ENCODE data around the gene EIF3A. TPM values are rescaled to one million over a fixed set of nuclear protein-coding genes. Genes with fewer than 3 reads are reported as not detected.

The EIF3A gene
- total and polyA plus RNA-seq, 8 donors = 37.3 to 156 (median 89.8) TPM

DNA sequence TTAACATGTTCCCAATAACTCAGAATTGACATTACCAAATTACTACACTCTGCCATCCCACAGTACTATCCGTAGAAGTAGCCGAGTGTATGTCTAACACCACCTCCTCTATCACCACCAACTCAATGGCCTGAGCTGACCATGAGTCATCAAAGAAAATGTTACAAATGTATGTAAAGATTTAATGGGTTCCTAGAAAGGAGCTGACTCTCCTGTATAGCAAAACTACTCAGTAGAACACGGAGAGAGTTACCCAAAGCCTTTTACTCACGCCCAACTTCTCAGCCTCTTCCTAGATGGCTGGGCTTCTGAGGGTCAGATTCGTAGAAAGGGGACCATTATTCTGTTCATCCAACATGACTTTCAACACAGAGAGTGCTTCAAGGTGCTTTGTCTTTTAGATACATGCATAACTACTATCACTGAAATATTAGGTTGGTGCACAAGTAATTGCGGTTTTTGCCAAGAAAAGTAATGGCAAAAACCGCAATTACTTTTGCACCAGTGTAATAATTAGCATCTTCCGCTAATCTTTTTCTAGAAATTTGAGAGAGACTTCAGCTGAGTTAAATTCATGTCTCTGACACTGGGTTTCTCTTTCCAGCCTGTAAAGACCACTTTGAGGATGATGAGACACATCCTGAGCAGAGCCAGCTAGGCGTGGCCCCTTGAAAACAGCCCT lies 75.1 kb downstream of the EIF3A start:
- H3K27me3 ChIP-seq = peaks cover 0 to 6% (median 0%) of the 10 kb centered on the region in 3 donors
- no peaks in the 10 kb centered on the region for H3K9me3 ChIP-seq
- no peak overlapping the region for H3K4me3 ChIP-seq
- no peaks in the 10 kb centered on the region for H3K36me3 ChIP-seq
- no peak for TF ChIP-seq EP300 (IDR thresholded peaks at IDR 0.05)
- TF ChIP-seq POLR2A (IDR thresholded peaks at IDR 0.05) = no peak
- TF ChIP-seq, protein P1, sequence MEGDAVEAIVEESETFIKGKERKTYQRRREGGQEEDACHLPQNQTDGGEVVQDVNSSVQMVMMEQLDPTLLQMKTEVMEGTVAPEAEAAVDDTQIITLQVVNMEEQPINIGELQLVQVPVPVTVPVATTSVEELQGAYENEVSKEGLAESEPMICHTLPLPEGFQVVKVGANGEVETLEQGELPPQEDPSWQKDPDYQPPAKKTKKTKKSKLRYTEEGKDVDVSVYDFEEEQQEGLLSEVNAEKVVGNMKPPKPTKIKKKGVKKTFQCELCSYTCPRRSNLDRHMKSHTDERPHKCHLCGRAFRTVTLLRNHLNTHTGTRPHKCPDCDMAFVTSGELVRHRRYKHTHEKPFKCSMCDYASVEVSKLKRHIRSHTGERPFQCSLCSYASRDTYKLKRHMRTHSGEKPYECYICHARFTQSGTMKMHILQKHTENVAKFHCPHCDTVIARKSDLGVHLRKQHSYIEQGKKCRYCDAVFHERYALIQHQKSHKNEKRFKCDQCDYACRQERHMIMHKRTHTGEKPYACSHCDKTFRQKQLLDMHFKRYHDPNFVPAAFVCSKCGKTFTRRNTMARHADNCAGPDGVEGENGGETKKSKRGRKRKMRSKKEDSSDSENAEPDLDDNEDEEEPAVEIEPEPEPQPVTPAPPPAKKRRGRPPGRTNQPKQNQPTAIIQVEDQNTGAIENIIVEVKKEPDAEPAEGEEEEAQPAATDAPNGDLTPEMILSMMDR (IDR thresholded peaks at IDR 0.05) = no peak
- no peak for TF ChIP-seq POLR2AphosphoS5 (IDR thresholded peaks at IDR 0.05)
- no peak for DNase-seq
- peaks cover 9 to 21% (median 11%) of the 10 kb centered on the region in 4 donors for H3K4me1 ChIP-seq
- no peak overlapping the region for H3K27ac ChIP-seq
- WGBS, 5 donors = 81 to 88% (median 86%) methylated on average over 9 of the region's 9 CpGs
- intact Hi-C loops (cut with DNase I; ENCODE audit: low total_unique reads) = no loop called here

DNA sequence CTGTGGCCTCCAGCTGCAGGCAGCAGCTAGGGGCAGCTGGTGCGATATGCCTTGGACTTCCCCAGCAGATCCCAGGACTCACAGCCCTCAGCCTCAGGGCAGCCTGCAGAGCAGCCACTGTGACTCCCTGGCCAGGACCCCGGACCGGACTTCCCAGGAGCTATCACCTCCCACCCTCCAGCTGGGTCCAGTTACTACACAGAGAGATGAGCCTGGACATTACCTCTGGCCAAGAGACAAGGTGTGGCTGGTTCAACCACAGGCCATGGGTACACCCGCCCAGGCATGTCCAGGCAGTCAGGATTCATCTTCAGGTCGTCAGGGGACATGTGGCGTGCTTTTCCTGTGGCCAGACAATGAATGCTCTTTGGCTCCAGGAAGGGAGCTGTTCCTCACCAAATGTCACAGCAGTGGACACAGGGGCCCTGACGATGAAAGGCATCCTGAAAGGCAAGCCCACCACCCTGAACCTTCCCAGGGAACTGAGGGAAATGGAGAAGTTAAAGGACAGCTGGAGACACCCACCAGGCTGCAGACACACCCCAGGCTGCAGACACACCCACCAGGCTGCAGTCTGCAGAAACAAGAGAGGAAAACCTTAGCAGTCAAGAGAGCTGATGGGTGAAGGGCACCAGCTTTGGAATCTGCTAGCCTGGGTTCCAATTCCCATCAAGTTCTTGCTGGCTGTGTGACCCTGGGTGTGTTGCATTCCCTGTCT lies 76.9 kb downstream of the EIF3A start:
- Histone ChIP-seq H3K4me1 (peaks cover 9 to 21% (median 11%) of the 10 kb centered on the region in 4 donors), H3K36me3 (no peaks in the 10 kb centered on the region), H3K4me3 (no peak overlapping the region), H3K9me3 (no peaks in the 10 kb centered on the region), H3K27ac (no peak overlapping the region), H3K27me3 (peaks cover 0 to 6% (median 0%) of the 10 kb centered on the region in 3 donors)
- intact Hi-C loops (cut with DNase I; ENCODE audit: low total_unique reads) = no loop called here
- no peak for TF ChIP-seq EP300 (IDR thresholded peaks at IDR 0.05)
- no peak for TF ChIP-seq POLR2AphosphoS5 (IDR thresholded peaks at IDR 0.05)
- TF ChIP-seq POLR2A (IDR thresholded peaks at IDR 0.05) = no peak
- TF ChIP-seq, protein P1 (IDR thresholded peaks at IDR 0.05) = no peak
- WGBS, 5 donors = 70 to 76% (median 72%) methylated on average over 4 to 7 of the region's 7 CpGs
- no peak for DNase-seq

- H3K4me3 ChIP-seq = no peak overlapping the region
- H3K9me3 ChIP-seq = no peaks in the 10 kb centered on the region
- H3K27ac ChIP-seq = no peak overlapping the region
- peaks cover 6 to 15% (median 9%) of the 10 kb centered on the region in 4 donors for H3K4me1 ChIP-seq
- intact Hi-C loops (cut with DNase I; ENCODE audit: low total_unique reads) = no loop called here
- DNase-seq = no peak
- peaks cover 0 to 6% (median 0%) of the 10 kb centered on the region in 3 donors for H3K27me3 ChIP-seq
- H3K36me3 ChIP-seq = no peaks in the 10 kb centered on the region
- TF ChIP-seq EP300 (IDR thresholded peaks at IDR 0.05) = no peak
- 78 to 89% (median 86%) methylated on average over 10 of the region's 10 CpGs for WGBS, 5 donors
These were observed 78.7 kb downstream of the EIF3A start for GRCh38 chr10:119001717-119002500.

DNA sequence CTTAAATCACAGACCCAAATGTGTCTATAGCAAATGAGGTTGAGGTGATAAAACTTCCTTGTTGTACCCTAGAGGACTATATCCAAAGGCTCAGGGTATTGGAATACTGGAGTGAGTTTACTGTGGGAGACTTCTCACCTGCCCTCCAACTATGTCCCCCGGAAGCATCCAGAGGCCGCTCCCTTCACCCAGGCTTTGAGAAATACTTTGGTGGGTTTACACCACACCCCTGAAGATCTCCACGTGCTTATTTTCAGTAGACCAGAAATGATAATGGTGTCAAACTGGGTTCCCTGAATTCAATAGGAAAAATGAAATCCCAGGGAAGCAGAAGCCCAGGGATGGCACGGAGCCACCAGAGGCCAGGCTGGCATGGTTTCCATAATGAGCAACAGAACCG lies 82.4 kb downstream of the EIF3A start:
- Histone ChIP-seq H3K36me3 (no peaks in the 10 kb centered on the region), H3K4me3 (no peak overlapping the region), H3K9me3 (no peaks in the 10 kb centered on the region), H3K27ac (no peak overlapping the region), H3K4me1 (no peaks in the 10 kb centered on the region), H3K27me3 (peaks cover 0 to 6% (median 0%) of the 10 kb centered on the region in 3 donors)
- intact Hi-C loops (cut with DNase I; ENCODE audit: low total_unique reads) = no loop called here
- no peak for TF ChIP-seq EP300 (IDR thresholded peaks at IDR 0.05)
- TF ChIP-seq POLR2A (IDR thresholded peaks at IDR 0.05) = no peak
- TF ChIP-seq POLR2AphosphoS5 (IDR thresholded peaks at IDR 0.05) = no peak
- TF ChIP-seq, protein P1 (IDR thresholded peaks at IDR 0.05) = no peak
- WGBS, 5 donors = 89 to 94% (median 92%) methylated on average over 5 of the region's 5 CpGs
- DNase-seq = no peak

All from stomach (tissue), 9 donors.